SJCRH30 (cell line): Measurements from ENCODE around the gene ASMT. TPM values are rescaled to one million over a fixed set of nuclear protein-coding genes. Genes with fewer than 3 reads are reported as not detected.
A peak's percentile ranks its signal among the peaks of the same experiment; 100 is the strongest.

Experiments
- DNase-seq, 2 experiments: peaks; one replicate each; pipeline ENCODE4 v3.0.0-alpha.2; 2015 to 2020
- H3K27ac ChIP-seq: fragments of 250-450 bp; sonication (Bioruptor Pico); 2 replicates; pipeline ENCODE4 v1.5.1; 2020; ENCODE audit warnings: mild to moderate bottlenecking, moderate library complexity
- H3K27me3 ChIP-seq: fragments of 250-450 bp; sonication (Bioruptor Pico); 2 replicates; pipeline ENCODE4 v1.5.1; 2020; ENCODE audit warnings: mild to moderate bottlenecking, moderate library complexity
- H3K36me3 ChIP-seq: fragments of 250-450 bp; sonication (Bioruptor Pico); 2 replicates; pipeline ENCODE4 v1.5.1; 2020; ENCODE audit warnings: mild to moderate bottlenecking, moderate library complexity
- H3K4me1 ChIP-seq: fragments of 250-450 bp; sonication (Bioruptor Pico); 2 replicates; pipeline ENCODE4 v1.5.1; 2020; ENCODE audit warnings: mild to moderate bottlenecking, moderate library complexity
- H3K4me3 ChIP-seq: fragments of 250-450 bp; sonication (Bioruptor Pico); 2 replicates; pipeline ENCODE4 v1.5.1; 2020; ENCODE audit warnings: mild to moderate bottlenecking, moderate library complexity
- H3K9me3 ChIP-seq: fragments of 250-450 bp; sonication (Bioruptor Pico); replicated peaks from 2 replicates; pipeline ENCODE4 v1.5.1; 2020; ENCODE audit warnings: mild to moderate bottlenecking, moderate library complexity
- total RNA-seq: library from RNA; depleted of rRNA; stranded (reverse); fragments of >200 nt; shearing (Covaris generic); gene quantifications from 2 replicates; pipeline ENCODE4 v1.2.3, GENCODE V29; 2014

ASMT gene
- total RNA-seq, 1 experiment from 2014 or later: not detected

DNA sequence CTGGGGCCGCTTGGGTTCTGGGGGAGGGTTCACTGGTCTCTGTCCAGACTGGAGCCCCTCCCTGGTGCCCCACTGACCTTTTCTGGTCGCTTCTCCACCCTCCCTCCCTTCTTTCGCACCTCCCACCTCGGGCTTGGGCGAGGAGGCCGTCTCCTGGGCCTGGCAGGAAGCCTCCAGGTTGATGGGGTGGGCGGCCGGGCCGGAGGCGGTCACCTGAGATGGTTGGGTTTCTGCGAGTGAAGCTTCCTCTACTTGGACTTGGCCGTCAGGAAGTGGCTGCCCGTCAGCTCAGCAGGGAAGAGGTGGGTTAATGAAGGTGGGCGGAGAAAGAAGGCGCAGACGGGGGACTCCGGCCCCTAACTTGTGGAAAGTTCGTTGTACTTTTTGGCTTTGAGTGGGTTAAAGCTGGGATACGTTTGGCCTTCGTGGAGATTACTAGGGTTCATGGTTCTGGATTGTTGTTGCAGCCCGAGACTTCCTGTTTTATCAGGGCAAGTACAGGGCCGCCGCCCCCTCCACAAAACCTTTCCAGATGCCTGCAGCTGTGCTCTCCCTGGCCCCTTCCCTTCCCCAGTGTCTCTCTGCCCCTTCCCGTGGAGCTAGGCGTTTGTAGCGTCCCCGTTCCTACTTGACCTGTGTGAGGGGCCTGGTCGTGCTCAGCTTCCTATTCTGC, 22.3 kb upstream of the ASMT start:
- peaks cover 33% of the 10 kb centered on the region for H3K36me3 ChIP-seq
- H3K27ac ChIP-seq: peak overlapping the region; percentile 32; the same call in 1 of the 2 replicates
- DNase-seq: peak in 1 of 2 experiments; percentile 20

DNA sequence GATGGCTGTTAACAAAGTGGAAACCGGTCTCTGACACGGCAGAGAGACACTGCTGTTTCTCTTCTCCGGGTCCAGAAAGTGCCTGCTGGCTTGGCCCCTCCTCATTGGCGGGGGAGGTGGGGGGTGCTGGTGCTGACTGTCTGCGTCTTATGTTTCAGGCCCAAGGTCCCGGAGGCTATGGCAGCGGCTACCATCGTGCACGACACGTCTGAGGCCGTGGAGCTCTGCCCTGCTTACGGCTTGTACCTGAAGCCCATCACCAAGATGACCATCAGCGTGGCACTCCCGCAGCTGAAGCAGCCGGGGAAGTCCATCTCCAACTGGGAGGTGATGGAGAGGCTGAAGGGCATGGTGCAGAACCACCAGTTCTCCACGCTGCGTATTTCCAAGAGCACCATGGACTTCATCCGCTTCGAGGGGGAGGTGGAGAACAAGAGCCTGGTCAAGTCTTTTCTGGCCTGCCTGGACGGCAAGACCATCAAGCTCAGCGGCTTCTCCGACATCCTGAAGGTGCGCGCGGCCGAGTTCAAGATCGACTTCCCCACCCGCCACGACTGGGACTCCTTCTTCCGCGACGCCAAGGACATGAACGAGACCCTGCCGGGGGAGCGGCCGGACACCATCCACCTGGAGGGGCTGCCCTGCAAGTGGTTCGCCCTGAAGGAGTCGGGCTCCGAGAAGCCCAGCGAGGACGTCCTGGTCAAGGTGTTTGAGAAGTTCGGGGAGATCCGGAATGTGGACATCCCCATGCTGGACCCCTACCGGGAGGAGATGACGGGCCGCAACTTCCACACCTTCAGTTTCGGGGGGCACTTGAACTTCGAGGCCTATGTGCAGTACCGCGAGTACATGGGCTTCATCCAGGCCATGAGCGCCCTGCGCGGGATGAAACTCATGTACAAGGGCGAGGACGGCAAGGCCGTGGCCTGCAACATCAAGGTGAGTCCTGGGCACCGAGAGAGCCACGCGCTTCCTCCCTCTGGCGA, 21.3 kb upstream of the ASMT start:
- H3K36me3 ChIP-seq: peaks cover 43% of the 10 kb centered on the region
- H3K9me3 ChIP-seq: no peaks in the 10 kb centered on the region
- no peak overlapping the region for H3K27ac ChIP-seq
- H3K4me3 ChIP-seq: no peak overlapping the region
- no peak for DNase-seq
- no peaks in the 10 kb centered on the region for H3K4me1 ChIP-seq
- no peaks in the 10 kb centered on the region for H3K27me3 ChIP-seq

More for the DNA sequence above, 22.3 kb upstream of the ASMT start:
- Histone ChIP-seq H3K4me3 (peak overlapping the region; percentile 66), H3K4me1 (no peaks in the 10 kb centered on the region), H3K27me3 (no peaks in the 10 kb centered on the region), H3K9me3 (no peaks in the 10 kb centered on the region)

DNA sequence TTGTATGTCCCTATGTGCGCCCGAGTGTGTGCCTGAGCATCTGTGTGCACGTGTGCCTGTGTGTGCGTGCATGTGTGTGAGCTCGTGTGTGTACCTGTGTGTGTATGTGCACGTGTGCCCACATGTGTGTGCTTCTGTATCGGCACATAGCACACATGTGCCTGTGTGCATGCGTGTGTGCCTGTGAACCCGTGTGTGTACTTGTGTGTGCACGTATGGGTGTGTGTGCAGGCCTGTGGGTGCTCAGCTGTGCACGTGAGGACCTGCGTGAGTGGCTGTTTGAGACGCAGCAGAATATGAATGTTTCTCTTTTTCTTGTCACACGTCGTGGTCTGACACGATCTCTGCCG, 19.2 kb upstream of the ASMT start:
- Histone ChIP-seq H3K4me3 (no peak overlapping the region), H3K27ac (no peak overlapping the region), H3K27me3 (no peaks in the 10 kb centered on the region), H3K4me1 (no peaks in the 10 kb centered on the region), H3K9me3 (no peaks in the 10 kb centered on the region), H3K36me3 (peaks cover 64% of the 10 kb centered on the region)
- DNase-seq: no peak

DNA sequence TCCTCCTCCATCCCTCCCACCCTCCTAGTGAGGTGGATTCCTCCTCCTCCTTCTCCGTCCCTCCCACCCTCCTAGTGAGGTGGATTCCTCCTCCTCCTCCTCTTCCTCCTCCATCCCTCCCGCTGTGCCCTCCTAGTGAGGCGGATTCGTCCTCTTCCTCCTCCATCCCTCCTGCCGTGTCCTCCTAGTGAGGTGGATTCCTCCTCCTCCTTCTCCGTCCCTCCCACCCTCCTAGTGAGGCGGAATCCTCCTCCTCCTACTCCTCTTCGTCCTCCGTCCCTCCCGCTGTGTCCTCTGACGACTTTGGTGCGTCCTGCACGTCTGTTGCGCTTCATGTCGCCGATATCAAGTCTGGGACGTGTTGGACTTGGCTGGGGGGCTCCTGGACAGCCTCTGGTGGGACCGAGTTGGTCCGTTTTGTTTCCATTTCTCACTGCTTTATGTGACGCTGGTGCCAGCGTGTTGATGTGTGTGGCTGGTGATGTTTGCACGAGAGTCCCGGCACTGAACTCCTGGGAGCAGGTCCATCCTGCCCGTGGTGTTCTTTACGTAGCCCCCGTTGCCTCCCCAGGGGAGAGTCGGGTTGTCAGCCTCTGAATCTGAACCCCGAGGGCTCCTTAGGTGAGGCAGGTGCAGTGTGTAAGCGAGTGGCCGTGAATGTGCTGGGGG, 18.0 kb upstream of the ASMT start:
- no peak for DNase-seq
- peaks cover 75% of the 10 kb centered on the region for H3K36me3 ChIP-seq
- no peaks in the 10 kb centered on the region for H3K4me1 ChIP-seq
- no peaks in the 10 kb centered on the region for H3K27me3 ChIP-seq
- H3K9me3 ChIP-seq: no peaks in the 10 kb centered on the region
- no peak overlapping the region for H3K27ac ChIP-seq
- no peak overlapping the region for H3K4me3 ChIP-seq

DNA sequence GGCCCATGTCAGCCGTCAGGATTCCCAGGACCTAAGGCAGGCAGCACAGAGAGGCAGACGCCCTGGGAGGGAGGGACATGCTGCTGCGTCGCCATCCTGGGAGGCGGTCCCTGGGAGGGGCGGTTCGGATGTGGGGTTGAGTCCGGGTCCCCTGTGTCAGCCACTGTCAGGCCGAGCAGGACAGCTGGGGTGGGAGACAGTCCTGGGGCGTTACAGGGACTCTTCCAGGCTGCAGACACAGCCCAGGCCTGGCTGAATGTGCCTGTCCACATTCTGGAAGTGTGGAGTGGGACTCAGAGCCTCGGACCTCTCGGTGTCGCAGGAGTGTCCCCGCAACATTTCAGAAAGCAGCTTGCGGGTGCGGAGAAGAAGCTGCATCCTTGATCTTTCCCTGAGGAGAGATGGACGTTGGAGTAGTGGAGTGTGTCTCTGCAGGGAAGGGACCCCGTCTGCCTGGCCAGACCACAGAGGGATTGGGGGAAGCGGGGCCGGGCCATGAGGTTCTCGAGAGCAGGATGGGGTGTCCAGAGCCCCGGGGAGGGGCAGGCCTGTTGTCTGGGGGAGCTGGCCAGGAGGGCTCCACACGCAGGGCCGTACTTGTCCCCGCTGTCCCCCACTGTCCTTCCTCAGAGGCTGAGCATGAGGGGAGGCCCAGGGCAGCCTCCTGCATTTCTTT, 17.4 kb upstream of the ASMT start:
- Histone ChIP-seq H3K4me3 (no peak overlapping the region), H3K27ac (no peak overlapping the region), H3K9me3 (no peaks in the 10 kb centered on the region), H3K4me1 (no peaks in the 10 kb centered on the region), H3K36me3 (peaks cover 82% of the 10 kb centered on the region), H3K27me3 (no peaks in the 10 kb centered on the region)
- no peak for DNase-seq

DNA sequence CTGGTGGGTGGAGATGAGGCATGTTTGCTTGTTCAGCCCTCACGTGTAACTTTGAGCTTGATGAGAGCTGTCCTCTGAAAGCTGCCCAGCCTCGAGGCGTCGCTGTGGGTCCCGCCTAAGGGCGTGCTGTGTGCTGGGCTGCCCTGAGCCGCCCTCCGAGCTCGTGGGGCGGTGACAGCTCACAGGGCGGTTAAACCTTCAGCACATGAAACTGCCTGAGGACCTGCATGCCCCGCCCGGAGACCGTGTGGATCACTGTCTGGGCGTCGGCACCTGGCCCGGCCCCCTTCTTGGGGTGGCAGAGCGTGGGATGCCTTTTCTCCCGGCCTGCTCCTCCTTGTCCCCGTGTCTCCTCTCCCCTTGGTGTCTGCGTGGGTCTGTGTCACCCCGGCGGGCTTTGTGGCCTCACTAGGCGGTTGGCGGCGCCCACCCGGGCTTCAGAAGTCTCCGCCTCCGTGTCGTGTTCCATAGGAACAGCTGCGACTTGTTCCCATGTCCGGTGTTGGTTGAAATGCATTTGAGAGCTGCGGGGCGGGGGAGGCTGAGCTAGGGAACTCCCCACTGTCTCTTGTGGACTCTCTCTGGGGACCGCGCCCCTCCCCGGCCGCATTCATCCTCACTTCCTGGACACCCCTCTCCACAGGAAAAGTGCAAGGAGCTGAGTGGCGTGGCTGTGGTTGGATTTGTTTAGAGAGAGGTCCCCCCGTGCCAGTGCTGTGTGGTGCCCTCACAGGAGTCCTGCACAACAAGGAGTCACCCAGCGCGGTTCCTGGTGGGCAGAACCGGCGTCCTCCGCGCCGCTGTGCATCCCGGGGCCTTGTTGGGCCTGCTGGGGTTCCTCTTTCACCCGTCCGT, 16.6 kb upstream of the ASMT start:
- peak; percentile 24 to 39 for DNase-seq

DNA sequence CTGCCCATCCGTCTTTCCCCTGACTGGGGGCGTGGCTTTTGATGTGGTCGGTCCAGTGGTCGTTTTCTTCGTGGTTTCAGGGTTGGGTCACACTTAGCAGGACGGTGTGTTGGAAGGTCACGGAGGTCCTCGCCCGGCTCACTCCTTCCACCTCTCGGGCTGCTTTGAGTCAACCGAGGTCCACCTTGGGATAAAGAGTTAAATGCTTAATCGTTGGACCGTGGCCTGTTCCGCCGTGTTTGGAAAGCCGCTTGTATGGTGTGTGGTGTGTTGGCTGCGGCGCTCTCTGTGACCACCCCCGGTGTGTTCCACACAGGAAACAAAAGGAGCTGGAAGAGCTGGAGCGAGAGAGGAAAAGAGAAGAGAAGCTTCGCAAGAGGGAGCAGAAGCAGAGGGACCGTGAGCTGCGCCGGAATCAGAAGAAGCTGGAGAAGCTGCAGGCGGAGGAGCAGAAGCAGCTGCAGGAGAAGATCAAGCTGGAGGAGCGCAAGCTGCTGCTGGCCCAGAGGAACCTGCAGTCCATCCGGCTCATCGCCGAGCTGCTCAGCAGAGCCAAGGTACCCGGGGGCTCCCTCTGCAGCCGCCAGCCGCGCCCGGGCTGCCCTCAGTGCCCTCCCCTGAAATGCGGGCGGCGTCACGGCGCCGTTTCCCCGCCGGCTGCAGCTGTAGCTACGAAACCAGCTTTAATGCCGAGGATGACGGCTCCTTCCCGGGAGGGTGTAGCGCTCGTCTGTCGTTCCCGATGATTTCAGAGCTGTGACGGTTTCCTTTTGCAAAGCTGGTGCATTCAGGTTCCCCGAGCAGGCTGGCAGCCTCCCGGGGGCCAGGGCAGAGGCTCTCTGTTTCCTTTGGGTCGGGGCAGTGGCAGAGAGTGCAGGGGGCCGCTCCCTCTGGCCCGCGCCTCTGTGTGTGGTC, 15.7 kb upstream of the ASMT start:
- peaks cover 79% of the 10 kb centered on the region for H3K36me3 ChIP-seq
- DNase-seq: no peak
- no peak overlapping the region for H3K4me3 ChIP-seq
- no peaks in the 10 kb centered on the region for H3K4me1 ChIP-seq
- H3K9me3 ChIP-seq: no peaks in the 10 kb centered on the region
- H3K27ac ChIP-seq: no peak overlapping the region
- H3K27me3 ChIP-seq: no peaks in the 10 kb centered on the region

More for the DNA sequence above, 16.6 kb upstream of the ASMT start:
- Histone ChIP-seq H3K9me3 (no peaks in the 10 kb centered on the region), H3K36me3 (peaks cover 87% of the 10 kb centered on the region), H3K4me3 (no peak overlapping the region), H3K27me3 (no peaks in the 10 kb centered on the region), H3K27ac (no peak overlapping the region), H3K4me1 (no peaks in the 10 kb centered on the region)

DNA sequence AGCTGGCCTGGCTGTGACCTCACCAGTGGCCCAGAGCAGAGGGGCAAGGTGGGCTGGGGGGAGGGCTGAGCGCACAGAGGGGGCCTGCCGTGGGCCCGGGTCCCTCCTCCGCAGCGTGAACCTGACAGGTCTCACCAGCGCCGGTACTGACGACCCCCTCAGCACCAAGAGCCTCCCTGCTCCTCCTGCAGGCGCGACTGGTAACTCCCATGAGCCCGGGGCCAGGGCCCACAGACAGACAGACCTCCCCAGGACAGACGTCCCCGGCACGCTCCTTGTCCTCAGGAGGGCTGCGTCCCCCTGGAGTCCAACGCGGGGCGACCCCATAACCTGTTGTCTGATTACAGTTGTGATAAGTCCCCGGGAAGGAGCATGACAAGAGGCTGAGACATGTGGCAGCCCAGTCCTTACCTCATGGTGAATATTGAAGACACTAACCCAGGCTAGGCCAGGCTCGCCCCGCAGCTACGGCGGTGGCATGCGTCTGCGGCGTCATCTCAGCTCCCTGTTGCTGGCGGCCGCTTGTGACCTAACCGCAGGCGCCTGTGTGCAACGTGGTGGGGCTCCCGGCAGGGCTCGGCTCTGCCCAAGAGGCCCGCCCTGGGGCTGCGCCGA, 15.0 kb upstream of the ASMT start:
- DNase-seq: no peak
- H3K9me3 ChIP-seq: no peaks in the 10 kb centered on the region
- H3K4me1 ChIP-seq: no peaks in the 10 kb centered on the region
- no peak overlapping the region for H3K27ac ChIP-seq
- no peak overlapping the region for H3K4me3 ChIP-seq
- H3K36me3 ChIP-seq: peaks cover 72% of the 10 kb centered on the region
- no peaks in the 10 kb centered on the region for H3K27me3 ChIP-seq

DNA sequence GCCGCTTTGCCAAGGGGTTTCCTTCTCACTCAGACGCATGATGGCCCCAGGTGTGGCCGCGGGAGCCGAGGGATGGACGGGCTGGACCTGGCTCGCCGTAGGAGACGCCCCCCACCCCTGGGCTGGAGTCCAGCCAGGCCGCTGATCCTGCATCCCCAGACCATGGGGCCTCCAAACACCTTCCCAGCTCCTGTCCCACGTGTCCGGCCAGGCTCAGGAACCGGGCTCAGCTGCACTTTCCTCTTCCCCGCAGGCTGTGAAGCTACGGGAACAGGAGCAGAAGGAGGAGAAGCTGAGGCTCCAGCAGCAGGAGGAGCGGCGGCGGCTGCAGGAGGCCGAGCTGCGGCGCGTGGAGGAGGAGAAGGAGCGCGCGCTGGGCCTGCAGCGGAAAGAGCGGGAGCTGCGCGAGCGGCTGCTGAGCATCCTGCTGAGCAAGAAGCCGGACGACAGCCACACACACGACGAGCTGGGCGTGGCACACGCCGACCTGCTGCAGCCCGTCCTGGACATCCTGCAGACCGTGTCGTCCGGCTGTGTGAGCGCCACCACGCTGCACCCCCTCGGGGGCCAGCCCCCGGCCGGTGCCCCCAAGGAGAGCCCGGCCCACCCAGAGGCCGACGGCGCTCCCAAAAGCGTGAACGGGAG, 14.3 kb upstream of the ASMT start:
- Histone ChIP-seq H3K4me1 (no peaks in the 10 kb centered on the region), H3K27me3 (no peaks in the 10 kb centered on the region), H3K4me3 (no peak overlapping the region), H3K27ac (no peak overlapping the region), H3K9me3 (no peaks in the 10 kb centered on the region), H3K36me3 (peaks cover 68% of the 10 kb centered on the region)
- no peak for DNase-seq

DNA sequence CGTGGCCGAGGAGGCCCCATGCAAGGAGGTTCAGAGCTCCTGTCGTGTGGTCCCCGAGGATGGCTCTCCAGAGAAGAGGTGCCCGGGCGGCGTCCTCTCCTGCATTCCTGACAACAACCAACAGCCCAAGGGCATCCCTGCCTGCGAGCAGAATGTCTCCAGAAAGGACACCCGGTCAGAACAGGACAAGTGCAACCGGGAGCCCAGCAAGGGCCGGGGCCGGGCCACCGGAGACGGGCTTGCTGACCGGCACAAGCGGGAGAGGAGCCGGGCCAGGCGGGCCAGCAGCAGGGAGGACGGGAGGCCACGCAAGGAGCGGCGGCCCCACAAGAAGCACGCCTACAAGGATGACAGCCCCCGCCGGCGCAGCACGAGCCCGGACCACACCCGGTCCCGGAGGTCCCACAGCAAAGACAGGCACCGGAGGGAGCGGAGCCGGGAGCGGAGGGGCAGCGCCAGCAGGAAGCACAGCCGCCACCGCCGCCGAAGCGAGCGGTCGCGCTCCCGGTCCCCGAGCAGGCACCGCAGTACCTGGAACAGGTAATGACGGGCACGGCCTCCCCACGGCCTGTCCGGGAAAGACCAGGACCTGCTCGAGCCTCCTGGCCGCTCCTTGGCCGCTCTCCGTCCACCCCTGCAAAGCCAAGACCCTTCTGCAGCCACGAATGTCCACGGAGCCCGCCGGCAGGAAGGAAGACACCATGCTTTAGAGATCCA, 13.7 kb upstream of the ASMT start:
- peaks cover 61% of the 10 kb centered on the region for H3K36me3 ChIP-seq
- DNase-seq: no peak

DNA sequence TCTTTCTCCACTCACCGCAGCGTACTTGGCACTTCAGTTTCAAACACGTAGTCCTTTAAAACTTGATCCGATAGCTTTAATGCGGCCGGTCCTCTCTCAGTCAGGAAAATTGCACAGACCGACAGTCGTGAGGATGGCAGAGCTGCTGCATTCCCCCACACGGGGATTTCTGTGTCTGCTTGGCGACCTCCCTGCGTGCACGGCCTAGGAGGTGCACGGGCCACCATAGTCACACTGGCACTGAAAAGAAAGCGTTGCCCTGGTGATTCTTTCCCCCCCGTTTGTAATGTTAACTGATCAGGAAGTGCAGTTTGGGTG, 13.1 kb upstream of the ASMT start:
- Histone ChIP-seq H3K36me3 (peaks cover 61% of the 10 kb centered on the region), H3K27me3 (no peaks in the 10 kb centered on the region), H3K27ac (no peak overlapping the region), H3K4me3 (no peak overlapping the region), H3K4me1 (no peaks in the 10 kb centered on the region), H3K9me3 (no peaks in the 10 kb centered on the region)
- no peak for DNase-seq

More for the DNA sequence above, 13.7 kb upstream of the ASMT start:
- Histone ChIP-seq H3K27me3 (no peaks in the 10 kb centered on the region), H3K27ac (no peak overlapping the region), H3K4me1 (no peaks in the 10 kb centered on the region), H3K4me3 (no peak overlapping the region), H3K9me3 (no peaks in the 10 kb centered on the region)

DNA sequence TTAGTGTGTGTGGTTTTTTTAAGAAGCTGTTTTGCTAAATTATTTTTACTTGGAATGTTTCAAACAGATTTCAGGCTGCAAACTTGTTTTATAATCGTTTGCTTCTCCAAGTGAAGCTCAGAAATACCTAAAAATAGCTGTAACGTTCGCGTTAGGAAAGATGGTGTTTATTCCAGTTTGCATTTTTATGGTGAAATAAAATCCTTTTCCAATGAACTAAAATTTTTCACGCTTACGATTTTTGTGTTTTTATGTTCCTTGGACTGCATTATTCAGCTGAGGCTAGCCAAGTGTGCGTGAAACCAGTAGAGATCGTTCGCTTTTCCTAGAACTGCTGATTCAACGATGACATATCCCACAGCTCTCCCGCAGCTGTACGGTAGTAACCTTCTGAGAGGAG, 12.6 kb upstream of the ASMT start:
- Histone ChIP-seq H3K27ac (no peak overlapping the region), H3K9me3 (no peaks in the 10 kb centered on the region), H3K27me3 (no peaks in the 10 kb centered on the region), H3K4me1 (no peaks in the 10 kb centered on the region), H3K36me3 (peaks cover 56% of the 10 kb centered on the region), H3K4me3 (no peak overlapping the region)
- no peak for DNase-seq
